Upper lobe of left lung (tissue), 4 donors: Measurements from ENCODE around the gene CUL7.

Experiments used
- CTCF ChIP-seq, 6 experiments: fragments of 450-650 bp in 4 of 6; fragments of 200-600 bp in 2 of 6; sonication (generic) in 2 of 6; IDR thresholded peaks; one replicate each; pipeline ENCODE4 v1.5.1; 2016 to 2019; ENCODE audit warnings: antibody characterized with exemption in 6 of 6
- EP300 ChIP-seq, 4 donors: sonication (generic); formaldehyde crosslinking; IDR thresholded peaks; one replicate each; pipeline ENCODE4 v1.5.1; 2017; ENCODE audit warnings: antibody characterized with exemption in 4 of 4, control low read depth in 2 of 4
- POLR2A ChIP-seq, 4 donors: fragments of 450-650 bp; IDR thresholded peaks; one replicate each; pipeline ENCODE4 v1.5.1; 2016 to 2017; ENCODE audit warnings: antibody characterized with exemption in 4 of 4, mild to moderate bottlenecking in 2 of 4
- POLR2AphosphoS5 ChIP-seq, 2 donors: sonication (generic); formaldehyde crosslinking; IDR thresholded peaks; one replicate each; pipeline ENCODE4 v1.5.1; 2017; ENCODE audit warnings: antibody characterized with exemption in 2 of 2

GRCh38 chr6:42989923-42990322 lies 63.7 kb downstream of the CUL7 start:
- TF ChIP-seq CTCF (IDR thresholded peaks at IDR 0.05) (no peak), POLR2A (IDR thresholded peaks at IDR 0.05) (no peak), EP300 (IDR thresholded peaks at IDR 0.05) (no peak), POLR2AphosphoS5 (IDR thresholded peaks at IDR 0.05) (no peak)
